HepG2 (cell line): Measurements from ENCODE around the gene WNT3. TPM values are rescaled to one million over a fixed set of nuclear protein-coding genes. Genes with fewer than 3 reads are reported as not detected.
A peak's percentile ranks its signal among the peaks of the same experiment; 100 is the strongest.

Experiments used
- CHD4 ChIP-seq: fragments of 200-600 bp; sonication (generic); IDR thresholded peaks from 2 replicates; pipeline ENCODE4 v1.7.0; 2017; ENCODE audit warnings: mild to moderate bottlenecking, low read length, borderline replicate concordance
- FOXO4 ChIP-seq: sonication (generic); formaldehyde crosslinking; conservative IDR thresholded peaks from 2 replicates; pipeline ENCODE4 v1.8.1; 2023; ENCODE audit warnings: missing genetic modification reagents
- IRF1 ChIP-seq: sonication (generic); formaldehyde crosslinking; IDR thresholded peaks from 2 replicates; pipeline ENCODE4 v1.4.0; 2020; ENCODE audit warnings: low read depth, mild to moderate bottlenecking, missing genetic modification reagents
- MAX ChIP-seq: IDR thresholded peaks from 2 replicates; pipeline ENCODE4 v1.6.1; 2012; ENCODE audit warnings: inconsistent platforms
- ZNF274 ChIP-seq: sonication (generic); formaldehyde crosslinking; IDR thresholded peaks from 2 replicates; pipeline ENCODE4 v1.5.1; 2020; ENCODE audit warnings: mild to moderate bottlenecking, missing genetic modification reagents
- ZNF280D ChIP-seq: sonication (generic); formaldehyde crosslinking; IDR thresholded peaks from 2 replicates; pipeline ENCODE4 v1.5.1; 2020; ENCODE audit warnings: mild to moderate bottlenecking, missing genetic modification reagents
- ZNF354B ChIP-seq: sonication (generic); formaldehyde crosslinking; IDR thresholded peaks from 2 replicates; pipeline ENCODE4 v1.8.0; 2022; ENCODE audit warnings: mild to moderate bottlenecking, missing genetic modification reagents
- ZNF496 ChIP-seq: sonication (generic); formaldehyde crosslinking; IDR thresholded peaks from 2 replicates; pipeline ENCODE4 v1.8.1; 2023; ENCODE audit warnings: mild to moderate bottlenecking, moderate library complexity, missing genetic modification reagents; ENCODE audit not compliant: insufficient replicate concordance
- ZNF558 ChIP-seq: sonication (generic); formaldehyde crosslinking; IDR thresholded peaks from 2 replicates; pipeline ENCODE4 v1.9.0; 2022; ENCODE audit warnings: mild to moderate bottlenecking, missing genetic modification reagents, borderline replicate concordance
- ZNF564 ChIP-seq: sonication (generic); formaldehyde crosslinking; IDR thresholded peaks from 2 replicates; pipeline ENCODE4 v1.8.1; 2023; ENCODE audit warnings: mild to moderate bottlenecking, missing genetic modification reagents
- ZNF670 ChIP-seq: sonication (generic); formaldehyde crosslinking; IDR thresholded peaks from 2 replicates; pipeline ENCODE4 v1.8.0; 2022; ENCODE audit warnings: mild to moderate bottlenecking, missing genetic modification reagents, borderline replicate concordance
- ZNF687 ChIP-seq: sonication (generic); formaldehyde crosslinking; IDR thresholded peaks from 2 replicates; pipeline ENCODE4 v1.5.1; 2020; ENCODE audit warnings: mild to moderate bottlenecking, missing genetic modification reagents, moderate library complexity
- ZNF891 ChIP-seq: sonication (generic); formaldehyde crosslinking; IDR thresholded peaks from 2 replicates; pipeline ENCODE4 v1.5.0; 2020; ENCODE audit warnings: mild to moderate bottlenecking, missing genetic modification reagents
- ZSCAN9 ChIP-seq: IDR thresholded peaks from 2 replicates; pipeline ENCODE4 v1.6.1; 2016; ENCODE audit warnings: borderline replicate concordance
- ZXDC ChIP-seq: sonication (generic); formaldehyde crosslinking; IDR thresholded peaks from 2 replicates; pipeline ENCODE4 v1.5.0; 2020; ENCODE audit warnings: mild to moderate bottlenecking, missing genetic modification reagents
- polyA plus RNA-seq, 8 experiments: library from polyadenylated mRNA; depleted of rRNA in 3 of 8; stranded (reverse) in 7 of 8; unstranded in 1 of 8; fragments of >200 nt; fragmentation: Illumina TruSeq in 4 of 8; extraction: Trizol in 4 of 8; gene quantifications; 2 replicates each; pipeline versions ENCODE4 v1.2.1 to v1.2.3, GENCODE V29; 2011 to 2016; ENCODE audit warnings: low read depth in 4 of 8, missing spikeins in 1 of 8, mixed read lengths in 1 of 8; ENCODE audit not compliant: insufficient read depth in 1 of 8
- total RNA-seq, 5 experiments: library from RNA; depleted of rRNA; stranded (reverse); fragments of >200 nt; fragmentation: Illumina TruSeq; extraction: Trizol; gene quantifications; 2 replicates each; pipeline ENCODE4 v1.2.3, GENCODE V29; 2016; ENCODE audit warnings: low read depth in 1 of 5

WNT3 gene
- total and polyA plus RNA-seq, 2 of the 13 experiments (the other 11 are each of a cell fraction or from before 2014, with no cell fraction given) = 8.5 to 10.3 TPM

- TF ChIP-seq IRF1 (CRISPR knock-in tag) (no peak), ZNF564 (CRISPR knock-in tag) (peak; percentile 38; the same call in 1 of the 2 replicates), MAX (peak; percentile 50), ZXDC (CRISPR knock-in tag) (0 out of 2 replicates have a peak, but pooled peaks have one; percentile 8), ZNF670 (CRISPR knock-in tag) (peak; percentile 20; the same call in 1 of the 2 replicates), ZSCAN9 (CRISPR knock-in tag) (no peak), ZNF687 (CRISPR knock-in tag) (peak; percentile 92), ZNF558 (CRISPR knock-in tag) (peak; percentile 72; the same call in 1 of the 2 replicates), ZNF496 (no peak), FOXO4 (CRISPR knock-in tag) (no peak), ZNF354B (CRISPR knock-in tag) (no peak), CHD4 (no peak), ZNF274 (peak; percentile 48; the same call in 1 of the 2 replicates), ZNF891 (CRISPR knock-in tag) (no peak; the same call in 1 of the 2 replicates), ZNF280D (no peak)
Observed at GRCh38 chr17:46770818-46771560, 47.5 kb downstream of the WNT3 start (continued).
